Measurements from ENCODE around the gene SYT7. TPM values are rescaled to one million over a fixed set of nuclear protein-coding genes. Genes with fewer than 3 reads are reported as not detected.

SYT7 gene
- total RNA-seq, 4 donors from 2014 or later = 1.5 to 7.5 (median 5.1) TPM

DNA sequence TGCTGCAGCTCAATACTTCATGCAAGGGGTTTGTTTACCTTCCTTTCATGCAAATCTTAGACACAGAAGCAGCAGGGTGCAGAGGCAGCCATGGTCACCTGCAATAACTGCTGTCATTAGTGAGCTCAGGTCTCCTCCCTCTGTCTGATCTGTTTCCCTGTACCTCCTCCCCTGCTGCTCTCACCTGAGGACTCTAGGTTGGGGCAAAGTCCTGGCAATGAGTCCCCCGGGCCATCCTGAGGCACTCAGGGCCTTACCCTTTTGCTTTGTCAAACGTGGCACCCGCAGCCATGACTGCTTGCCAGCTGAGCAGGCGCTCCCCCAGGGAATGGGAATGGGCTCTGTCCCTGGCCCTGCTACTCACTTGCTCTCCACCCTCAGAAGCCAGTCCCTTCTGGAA, 68.4 kb downstream of the SYT7 start:
- H3K4me3 ChIP-seq (ENCODE audit: low read depth, poor library complexity, severe bottlenecking) = no peak overlapping the region
- WGBS, 2 donors = 78 to 83% methylated on average over 4 of the region's 4 CpGs
- no peak for TF ChIP-seq POLR2A (IDR thresholded peaks at IDR 0.05)
- TF ChIP-seq, protein P1, sequence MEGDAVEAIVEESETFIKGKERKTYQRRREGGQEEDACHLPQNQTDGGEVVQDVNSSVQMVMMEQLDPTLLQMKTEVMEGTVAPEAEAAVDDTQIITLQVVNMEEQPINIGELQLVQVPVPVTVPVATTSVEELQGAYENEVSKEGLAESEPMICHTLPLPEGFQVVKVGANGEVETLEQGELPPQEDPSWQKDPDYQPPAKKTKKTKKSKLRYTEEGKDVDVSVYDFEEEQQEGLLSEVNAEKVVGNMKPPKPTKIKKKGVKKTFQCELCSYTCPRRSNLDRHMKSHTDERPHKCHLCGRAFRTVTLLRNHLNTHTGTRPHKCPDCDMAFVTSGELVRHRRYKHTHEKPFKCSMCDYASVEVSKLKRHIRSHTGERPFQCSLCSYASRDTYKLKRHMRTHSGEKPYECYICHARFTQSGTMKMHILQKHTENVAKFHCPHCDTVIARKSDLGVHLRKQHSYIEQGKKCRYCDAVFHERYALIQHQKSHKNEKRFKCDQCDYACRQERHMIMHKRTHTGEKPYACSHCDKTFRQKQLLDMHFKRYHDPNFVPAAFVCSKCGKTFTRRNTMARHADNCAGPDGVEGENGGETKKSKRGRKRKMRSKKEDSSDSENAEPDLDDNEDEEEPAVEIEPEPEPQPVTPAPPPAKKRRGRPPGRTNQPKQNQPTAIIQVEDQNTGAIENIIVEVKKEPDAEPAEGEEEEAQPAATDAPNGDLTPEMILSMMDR (IDR thresholded peaks at IDR 0.05) = no peak
- no peak for DNase-seq (ENCODE audit: low spot score in 2 of 2)
- intact Hi-C loops (cut with DNase I; ENCODE audit: low total_unique reads) = loop anchor here (10.0 kb wide), 1 partner anchor 68 kb away; no protein-coding TSS in a partner anchor

- no peak overlapping the region for H3K4me3 ChIP-seq (ENCODE audit: low read depth, poor library complexity, severe bottlenecking)
- intact Hi-C loops (cut with DNase I; ENCODE audit: low total_unique reads) = loop anchor here (10.0 kb wide), 1 partner anchor 67 kb away; no protein-coding TSS in a partner anchor
- TF ChIP-seq, protein P1 (IDR thresholded peaks at IDR 0.05) = no peak
- no peak for TF ChIP-seq POLR2A (IDR thresholded peaks at IDR 0.05)
- no peak for DNase-seq (ENCODE audit: low spot score in 2 of 2)
- WGBS, 2 donors = 52 to 55% methylated on average over 3 of the region's 3 CpGs
Observed at GRCh38 chr11:61511383-61511782, 69.5 kb downstream of the SYT7 start.

DNA sequence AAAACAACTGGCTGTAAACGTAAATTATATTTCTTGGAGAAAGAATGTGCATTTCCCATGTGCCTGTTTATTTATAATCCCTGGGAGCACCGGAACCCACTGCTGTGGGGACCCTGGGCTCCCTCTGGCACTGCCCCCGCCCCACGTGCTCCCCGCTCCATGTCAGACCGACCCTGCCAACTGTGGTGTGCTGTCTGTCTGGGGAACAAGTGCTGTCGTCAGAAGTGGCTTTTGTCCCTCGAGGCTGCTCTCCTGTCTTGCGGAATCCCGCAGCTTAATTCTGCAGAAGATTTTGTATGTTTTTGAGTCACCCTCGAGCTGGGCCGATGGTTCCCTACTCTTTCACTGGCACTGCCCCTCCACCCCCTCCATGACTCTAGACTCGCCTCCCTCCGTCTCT, 69.9 kb downstream of the SYT7 start:
- no peak for DNase-seq (ENCODE audit: low spot score in 2 of 2)
- no peak overlapping the region for H3K4me3 ChIP-seq (ENCODE audit: low read depth, poor library complexity, severe bottlenecking)
- TF ChIP-seq, protein P1 (IDR thresholded peaks at IDR 0.05) = no peak
- no peak for TF ChIP-seq POLR2A (IDR thresholded peaks at IDR 0.05)
- intact Hi-C loops (cut with DNase I; ENCODE audit: low total_unique reads) = loop anchor here (10.0 kb wide), 1 partner anchor 66 kb away; no protein-coding TSS in a partner anchor
- 76 to 78% methylated on average over 14 of the region's 14 CpGs for WGBS, 2 donors

- TF ChIP-seq, protein P1 (IDR thresholded peaks at IDR 0.05) = no peak
- TF ChIP-seq POLR2A (IDR thresholded peaks at IDR 0.05) = no peak
- no peak for DNase-seq (ENCODE audit: low spot score in 2 of 2)
- intact Hi-C loops (cut with DNase I; ENCODE audit: low total_unique reads) = loop anchor here (10.0 kb wide), 1 partner anchor 66 kb away; no protein-coding TSS in a partner anchor
- 73 to 77% methylated on average over 14 to 16 of the region's 16 CpGs for WGBS, 2 donors
- no peak overlapping the region for H3K4me3 ChIP-seq (ENCODE audit: low read depth, poor library complexity, severe bottlenecking)
Observed at GRCh38 chr11:61510166-61510919, 70.5 kb downstream of the SYT7 start.

DNA sequence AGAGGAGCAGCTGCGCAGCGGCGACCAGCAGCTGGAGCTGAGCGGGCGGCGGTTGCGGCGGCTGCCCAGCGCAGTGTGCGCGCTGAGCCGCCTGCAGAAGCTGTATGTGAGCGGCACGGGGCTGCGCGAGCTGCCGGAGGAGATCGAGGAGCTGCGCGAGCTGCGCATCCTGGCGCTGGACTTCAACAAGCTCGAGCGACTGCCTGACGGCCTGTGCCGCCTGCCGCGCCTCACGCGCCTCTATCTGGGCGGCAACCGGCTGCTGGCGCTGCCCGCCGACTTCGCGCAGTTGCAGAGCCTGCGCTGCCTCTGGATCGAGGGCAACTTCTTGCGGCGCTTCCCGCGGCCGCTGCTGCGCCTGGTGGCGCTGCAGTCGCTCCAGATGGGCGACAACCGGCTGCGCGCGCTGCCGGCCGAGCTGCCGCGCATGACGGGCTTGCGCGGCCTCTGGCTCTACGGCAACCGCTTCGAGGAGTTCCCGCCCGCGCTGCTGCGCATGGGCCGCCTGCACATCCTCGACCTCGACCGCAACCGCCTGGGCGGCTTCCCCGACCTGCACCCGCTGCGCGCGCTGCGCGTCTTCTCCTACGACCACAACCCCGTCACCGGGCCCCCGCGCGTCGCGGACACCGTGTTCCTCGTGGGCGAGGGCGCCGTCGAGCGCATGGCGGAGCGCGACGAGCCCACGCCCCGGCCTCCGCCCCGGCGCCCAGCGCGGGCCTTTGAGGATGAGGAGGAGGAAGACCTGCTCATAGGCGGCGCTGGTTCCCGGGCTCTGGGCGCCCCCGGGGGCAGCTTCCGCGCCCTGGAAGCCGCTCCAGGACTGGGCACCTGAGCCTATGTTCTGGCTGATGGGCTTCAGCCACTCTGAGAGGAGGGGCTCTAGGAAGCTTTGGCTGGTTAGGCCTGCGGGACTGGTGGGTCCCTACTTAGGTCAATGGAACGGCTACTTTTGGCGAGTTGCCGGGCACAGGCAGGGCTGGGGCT, 71.5 kb downstream of the SYT7 start:
- 11 to 15% methylated on average over 52 to 65 of the region's 117 CpGs for WGBS, 2 donors
- H3K4me3 ChIP-seq (ENCODE audit: low read depth, poor library complexity, severe bottlenecking) = no peak overlapping the region
- TF ChIP-seq, protein P1 (IDR thresholded peaks at IDR 0.05) = no peak
- no peak for TF ChIP-seq POLR2A (IDR thresholded peaks at IDR 0.05)
- intact Hi-C loops (cut with DNase I; ENCODE audit: low total_unique reads) = loop anchor here (10.0 kb wide), 1 partner anchor 65 kb away; no protein-coding TSS in a partner anchor
- DNase-seq (ENCODE audit: low spot score in 2 of 2) = no peak

Data from lower leg skin (tissue), 4 donors.